HUDEP-2 (cell line): ENCODE data around the gene SPOP.
"Not testable (repeated sequence)": the region's sequence is repeated elsewhere in the genome, so short reads cannot be mapped to it uniquely, and the experiment has no call there.

Source experiments
- DNase-seq, 76 experiments: peaks; one replicate each; lab custom pipeline; 2025; ENCODE audit not compliant: unreplicated experiment in 76 of 76; lab: John Stamatoyannopoulos, UW

SPOP gene

DNA sequence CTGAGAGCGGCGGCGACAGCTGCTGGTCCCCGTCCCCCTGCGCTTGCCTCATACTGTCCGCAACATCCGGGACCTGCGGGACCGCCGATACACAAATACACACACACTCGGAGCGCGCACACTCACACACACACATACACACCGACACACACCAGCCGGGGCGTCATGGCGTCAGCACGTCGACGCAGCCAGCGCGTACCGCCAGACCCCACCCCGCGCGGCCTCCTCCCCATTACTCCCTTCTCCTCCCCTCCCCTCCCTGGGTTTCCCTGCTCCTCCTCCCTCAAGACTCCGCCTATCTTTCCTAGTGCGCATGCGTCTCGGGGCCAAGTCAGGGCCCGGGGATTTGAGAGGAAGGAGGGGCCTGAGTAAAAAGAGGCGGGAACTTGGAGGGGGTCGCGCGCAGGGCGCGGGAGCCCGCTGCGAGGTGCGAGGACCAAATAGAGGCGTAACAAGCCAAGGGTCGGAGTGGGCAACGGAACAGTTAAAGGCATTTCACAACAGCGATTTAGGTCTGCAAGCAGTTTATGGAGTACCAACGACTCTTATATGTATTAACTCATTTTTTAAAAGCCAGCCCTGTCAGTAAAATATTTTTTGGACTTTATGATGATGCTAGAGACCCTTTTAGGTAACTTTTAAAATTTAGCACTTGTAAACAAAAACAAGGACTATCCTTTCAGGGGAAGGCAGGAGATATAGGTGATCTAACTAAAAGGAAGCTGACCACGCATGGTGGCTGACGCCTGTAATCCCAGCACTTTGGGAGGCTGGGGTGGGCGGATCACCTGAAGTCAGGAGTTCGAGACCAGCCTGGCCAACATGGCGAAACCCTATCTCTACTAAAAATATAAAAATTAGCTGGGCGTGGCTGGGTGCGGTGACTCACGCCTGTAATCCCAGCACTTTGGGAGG lies at the start of gene SPOP:
TSS of gene SPOP (minus strand) at position 165 of the 915 bp plus-strand sequence. CDS start 55,287 bp downstream, outside the sequence.
- peak; percentile 48 to 99 (median 98) for DNase-seq

- no peak for DNase-seq
These were observed 49.5 kb upstream of the SPOP start for GRCh38 chr17:49727380-49727779.

GRCh38 chr17:49725452-49726130 lies 47.7 kb upstream of the SPOP start:
- DNase-seq: peak in 46 of 76 experiments; percentile 8 to 79 (median 36)

GRCh38 chr17:49724552-49724951 lies 46.7 kb upstream of the SPOP start:
- not testable (repeated sequence) for DNase-seq

DNA sequence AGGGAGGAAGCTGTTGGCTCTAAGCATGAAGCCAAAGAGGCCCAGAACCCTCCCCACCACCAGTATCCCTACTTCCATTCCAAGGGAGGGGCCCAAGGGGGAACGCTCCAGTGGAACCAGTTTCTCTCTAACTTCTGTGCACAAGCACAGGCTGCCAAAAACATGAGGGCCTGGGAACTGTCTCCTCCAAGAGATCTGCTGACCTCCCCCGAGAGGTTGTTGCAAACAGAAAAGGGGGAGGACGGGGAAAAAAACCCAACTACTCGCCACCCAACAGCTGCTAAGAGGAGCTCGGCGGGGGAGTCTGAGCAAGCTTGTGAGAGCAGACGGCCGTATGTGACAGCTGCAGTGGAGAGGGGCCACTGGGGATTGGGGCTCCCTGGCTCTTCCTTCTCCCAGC lies 45.5 kb upstream of the SPOP start:
- peak in 1 of 76 experiments; percentile 6 for DNase-seq

DNA sequence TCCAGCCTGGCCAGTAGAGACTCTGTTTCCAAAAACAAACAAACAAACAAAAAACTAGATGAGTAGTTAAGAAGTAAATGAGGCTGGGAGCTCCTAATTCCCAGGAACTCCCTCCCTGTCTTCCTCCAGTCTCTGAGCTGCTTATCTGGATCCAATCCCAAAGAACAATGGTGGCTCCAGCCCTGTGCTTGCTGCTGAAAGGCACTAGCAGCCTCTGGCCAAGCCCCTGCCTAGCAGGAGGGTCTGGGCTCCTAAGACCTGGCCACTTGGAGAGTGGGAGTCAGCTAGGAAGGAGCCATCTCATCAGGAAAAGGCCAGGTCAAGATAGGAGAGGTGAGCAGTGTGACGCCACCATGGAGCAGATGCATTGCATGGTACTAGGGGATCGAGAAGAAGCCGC lies 44.2 kb upstream of the SPOP start:
- no peak for DNase-seq

DNA sequence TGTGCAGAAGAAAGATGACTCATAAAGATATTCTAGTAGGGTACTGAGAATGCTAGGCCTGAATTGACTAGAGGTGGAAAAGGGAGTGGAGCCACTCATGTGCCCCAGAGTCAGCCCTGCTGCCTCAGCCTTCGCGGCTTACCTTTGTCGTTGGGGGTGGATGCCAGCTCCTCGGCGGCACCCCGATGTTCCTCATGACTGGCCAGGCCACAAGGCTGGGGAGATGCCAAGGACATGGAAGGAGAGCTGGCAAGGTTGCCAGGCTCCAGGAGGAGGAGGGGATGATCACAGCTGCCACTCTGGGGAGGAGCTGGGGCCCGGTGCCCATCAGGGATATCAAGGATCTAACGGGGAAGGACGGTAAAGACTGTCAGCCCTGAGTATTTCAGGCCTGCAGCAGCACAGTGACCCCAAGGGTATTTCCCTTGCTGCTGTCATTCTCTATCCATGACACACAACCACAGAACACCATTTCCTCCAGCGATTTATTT lies 39.5 kb upstream of the SPOP start:
- DNase-seq: no peak

GRCh38 chr17:49716668-49717364 lies 38.9 kb upstream of the SPOP start:
- no peak for DNase-seq

DNA sequence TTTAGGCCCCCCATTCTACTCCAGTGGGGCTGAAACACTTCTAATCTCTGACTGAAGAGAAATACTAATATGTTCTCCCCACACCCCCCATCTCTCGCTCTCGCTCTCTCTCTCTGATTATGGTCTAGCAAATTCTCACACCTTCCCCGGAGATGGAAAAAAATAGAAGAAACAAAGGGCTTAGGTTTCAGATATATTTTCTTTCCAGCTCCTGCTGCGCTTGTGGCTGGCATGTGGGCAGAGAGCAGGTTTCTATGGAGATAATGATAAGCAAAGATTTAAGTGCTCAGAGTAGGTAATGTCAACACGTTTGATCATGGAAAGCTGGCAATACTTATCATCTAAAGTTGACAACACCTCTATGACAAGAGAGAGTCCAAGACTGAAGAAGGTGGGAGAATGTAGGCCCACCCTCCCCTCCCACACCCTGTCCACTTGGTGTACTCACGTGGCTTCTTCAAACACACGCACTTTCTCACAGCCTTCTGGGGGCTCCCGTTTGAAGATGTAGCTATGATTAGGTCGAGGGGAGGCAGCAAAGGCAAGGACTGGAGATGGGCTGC lies 37.9 kb upstream of the SPOP start:
- no peak for DNase-seq

GRCh38 chr17:49715216-49715615 lies 37.3 kb upstream of the SPOP start:
- no peak for DNase-seq

- DNase-seq: peak in 75 of 76 experiments; percentile 22 to 90 (median 65)
These were observed 30.8 kb upstream of the SPOP start for GRCh38 chr17:49708515-49709183.

DNA sequence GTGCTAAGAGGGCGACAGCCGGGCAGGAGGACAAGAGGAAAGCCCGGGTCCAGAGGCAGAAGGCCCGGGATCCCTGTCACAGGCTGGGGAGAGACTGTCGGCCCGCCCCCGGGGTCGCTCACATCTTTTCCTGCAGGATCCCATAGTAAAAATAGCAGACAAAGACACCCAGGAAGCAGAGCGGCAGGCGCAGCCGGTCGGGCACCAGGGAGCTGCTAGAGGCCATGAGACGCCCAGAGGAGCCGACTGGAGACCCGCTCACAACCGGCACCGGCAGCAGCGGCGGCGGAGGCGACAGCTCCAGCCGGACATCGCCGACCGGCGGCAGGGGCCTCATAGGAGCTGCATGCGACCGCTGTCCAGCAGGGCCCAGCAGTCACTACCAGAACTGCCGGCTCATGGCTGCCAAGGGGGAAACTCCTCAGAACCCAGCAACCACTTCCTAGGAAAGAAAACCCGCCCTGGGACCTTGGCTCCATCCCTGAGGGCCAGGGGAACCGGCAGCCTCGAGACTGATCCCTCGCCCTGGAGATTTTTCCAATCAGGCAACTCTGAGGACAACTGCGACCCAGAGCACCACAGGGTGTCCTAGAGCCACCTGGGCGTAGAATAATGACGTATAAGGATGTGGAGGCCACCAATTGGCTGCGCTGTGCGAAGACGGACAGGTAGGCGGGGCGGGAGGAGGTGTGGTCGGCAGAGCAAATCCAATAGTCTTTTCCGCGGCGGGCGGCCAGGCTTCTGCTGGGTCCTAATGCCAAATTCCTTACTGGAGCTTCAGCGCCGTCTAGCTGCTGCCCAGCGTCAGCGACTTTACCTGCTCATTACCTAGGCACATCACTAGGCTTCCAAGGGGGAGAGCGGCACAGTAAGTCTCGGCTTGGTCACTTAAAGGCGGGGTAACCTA lies 30.0 kb upstream of the SPOP start, which contains the start of gene SLC35B1:
TSS of gene SLC35B1 (minus strand) at position 357 of the 907 bp plus-strand sequence. CDS start at position 226, 131 bp downstream.
- DNase-seq: peak; percentile 42 to 99 (median 97)

DNA sequence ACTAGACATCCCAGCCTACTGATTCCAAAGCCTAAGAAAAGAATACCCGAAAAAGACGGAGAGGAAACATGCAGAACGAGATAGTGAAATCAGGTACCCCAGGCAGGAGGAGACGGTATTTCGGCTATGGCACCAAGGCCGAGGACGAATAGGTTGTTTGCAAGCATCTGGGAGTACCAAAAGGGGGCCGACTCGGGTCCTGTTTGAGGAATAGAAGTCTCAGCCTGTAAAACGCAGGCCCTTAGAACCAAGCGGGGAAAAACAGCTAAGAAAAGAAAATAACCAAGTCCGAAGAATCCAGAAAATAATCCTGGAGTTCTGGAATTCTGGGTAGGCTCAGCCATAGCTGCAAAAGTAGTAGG lies 29.3 kb upstream of the SPOP start:
- DNase-seq: peak in 13 of 76 experiments; percentile 5 to 31 (median 20)

DNA sequence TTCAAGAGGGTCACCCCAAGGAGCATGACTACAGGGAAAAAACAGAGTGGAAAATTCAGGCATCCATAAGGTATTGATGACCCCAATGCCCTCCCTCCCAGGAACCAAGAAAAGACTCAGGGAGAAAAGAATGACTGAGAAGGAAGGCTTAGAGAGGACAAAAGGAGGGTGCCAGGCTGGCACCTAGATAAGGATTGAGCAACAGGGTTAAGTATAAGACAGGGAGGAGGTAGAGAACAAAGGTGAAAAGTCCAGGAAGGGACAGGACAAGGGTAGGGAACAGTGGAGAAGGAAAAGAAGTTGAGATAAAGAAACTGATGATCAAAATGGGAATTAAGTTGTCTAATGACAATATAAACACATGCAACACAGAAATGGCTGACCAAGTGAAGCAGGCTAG lies 27.4 kb upstream of the SPOP start:
- no peak for DNase-seq

- peak in 21 of 76 experiments; percentile 4 to 42 (median 22) for DNase-seq
These were observed 25.8 kb upstream of the SPOP start for GRCh38 chr17:49703557-49704277.

GRCh38 chr17:49700960-49701359 lies 23.1 kb upstream of the SPOP start:
- DNase-seq: no peak

GRCh38 chr17:49699966-49700575 lies 22.2 kb upstream of the SPOP start:
- DNase-seq: no peak

DNA sequence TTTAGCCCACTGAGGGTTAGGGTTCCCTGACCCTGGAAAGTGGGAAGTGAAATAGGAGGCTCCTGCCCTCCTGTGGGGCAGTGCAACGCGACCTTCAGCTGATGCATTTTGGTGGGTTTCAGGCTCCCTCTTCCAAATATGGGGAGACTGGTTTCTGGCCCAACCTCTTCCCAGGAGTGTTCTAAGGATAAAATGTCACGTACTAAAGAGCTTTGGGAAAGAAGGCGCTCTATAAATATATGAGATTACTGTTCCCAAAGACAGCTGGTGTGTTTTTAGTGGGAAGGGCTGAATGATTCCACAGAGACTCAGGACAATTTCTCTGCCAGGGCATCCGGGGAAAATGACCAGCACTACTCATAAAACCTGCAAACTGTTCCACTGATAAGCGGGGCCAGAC lies 20.1 kb upstream of the SPOP start:
- DNase-seq: no peak
